Measurements from ENCODE around the gene SLC16A1.
"Not testable (repeated sequence)": the region's sequence is repeated elsewhere in the genome, so short reads cannot be mapped to it uniquely, and the experiment has no call there.

SLC16A1 gene, protein sequence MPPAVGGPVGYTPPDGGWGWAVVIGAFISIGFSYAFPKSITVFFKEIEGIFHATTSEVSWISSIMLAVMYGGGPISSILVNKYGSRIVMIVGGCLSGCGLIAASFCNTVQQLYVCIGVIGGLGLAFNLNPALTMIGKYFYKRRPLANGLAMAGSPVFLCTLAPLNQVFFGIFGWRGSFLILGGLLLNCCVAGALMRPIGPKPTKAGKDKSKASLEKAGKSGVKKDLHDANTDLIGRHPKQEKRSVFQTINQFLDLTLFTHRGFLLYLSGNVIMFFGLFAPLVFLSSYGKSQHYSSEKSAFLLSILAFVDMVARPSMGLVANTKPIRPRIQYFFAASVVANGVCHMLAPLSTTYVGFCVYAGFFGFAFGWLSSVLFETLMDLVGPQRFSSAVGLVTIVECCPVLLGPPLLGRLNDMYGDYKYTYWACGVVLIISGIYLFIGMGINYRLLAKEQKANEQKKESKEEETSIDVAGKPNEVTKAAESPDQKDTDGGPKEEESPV

DNA sequence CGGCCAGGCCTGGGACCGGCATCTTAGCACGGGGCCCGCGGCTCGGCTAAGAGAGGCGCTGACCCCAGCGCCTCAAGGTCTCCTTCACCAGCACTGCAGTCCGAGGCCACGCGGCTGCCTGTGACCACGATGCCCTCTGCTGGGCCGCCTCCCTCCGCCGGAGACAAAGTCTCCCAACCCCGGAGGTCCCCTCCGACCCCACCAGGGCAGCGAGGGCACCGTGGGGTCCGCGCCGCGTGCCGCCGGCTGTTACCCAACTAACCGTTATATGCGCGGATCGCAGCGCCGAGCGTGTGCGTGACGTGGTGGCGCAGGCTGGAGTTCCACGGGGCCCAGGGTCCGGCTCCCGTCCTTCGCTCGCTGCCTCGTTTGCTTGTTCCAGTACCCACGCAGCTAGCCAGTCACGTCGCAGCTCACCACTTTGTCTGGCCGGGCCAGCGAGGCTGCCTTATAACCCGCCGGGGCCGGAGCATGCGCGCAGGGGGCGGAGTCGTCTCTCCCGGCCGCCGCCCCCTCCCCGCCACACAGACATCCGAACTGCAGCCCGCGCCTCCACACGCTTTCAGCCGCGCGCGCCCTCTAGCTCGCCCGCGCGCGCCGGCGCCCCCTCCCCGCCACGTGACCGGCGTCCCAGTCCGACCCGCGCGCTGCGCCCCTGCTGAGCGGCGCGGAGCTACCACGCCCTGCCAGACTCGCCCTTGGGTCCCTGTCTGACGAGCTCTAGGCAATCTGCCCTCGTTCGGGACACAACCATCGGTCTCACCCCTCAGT is at the start of gene SLC16A1:
Gene SLC16A1 (minus strand): TSS at position 424 of the 771 bp plus-strand sequence. CDS start 26,888 bp downstream, outside the sequence.
- DNase-seq (ENCODE audit: low read depth) = peak; percentile 74

DNA sequence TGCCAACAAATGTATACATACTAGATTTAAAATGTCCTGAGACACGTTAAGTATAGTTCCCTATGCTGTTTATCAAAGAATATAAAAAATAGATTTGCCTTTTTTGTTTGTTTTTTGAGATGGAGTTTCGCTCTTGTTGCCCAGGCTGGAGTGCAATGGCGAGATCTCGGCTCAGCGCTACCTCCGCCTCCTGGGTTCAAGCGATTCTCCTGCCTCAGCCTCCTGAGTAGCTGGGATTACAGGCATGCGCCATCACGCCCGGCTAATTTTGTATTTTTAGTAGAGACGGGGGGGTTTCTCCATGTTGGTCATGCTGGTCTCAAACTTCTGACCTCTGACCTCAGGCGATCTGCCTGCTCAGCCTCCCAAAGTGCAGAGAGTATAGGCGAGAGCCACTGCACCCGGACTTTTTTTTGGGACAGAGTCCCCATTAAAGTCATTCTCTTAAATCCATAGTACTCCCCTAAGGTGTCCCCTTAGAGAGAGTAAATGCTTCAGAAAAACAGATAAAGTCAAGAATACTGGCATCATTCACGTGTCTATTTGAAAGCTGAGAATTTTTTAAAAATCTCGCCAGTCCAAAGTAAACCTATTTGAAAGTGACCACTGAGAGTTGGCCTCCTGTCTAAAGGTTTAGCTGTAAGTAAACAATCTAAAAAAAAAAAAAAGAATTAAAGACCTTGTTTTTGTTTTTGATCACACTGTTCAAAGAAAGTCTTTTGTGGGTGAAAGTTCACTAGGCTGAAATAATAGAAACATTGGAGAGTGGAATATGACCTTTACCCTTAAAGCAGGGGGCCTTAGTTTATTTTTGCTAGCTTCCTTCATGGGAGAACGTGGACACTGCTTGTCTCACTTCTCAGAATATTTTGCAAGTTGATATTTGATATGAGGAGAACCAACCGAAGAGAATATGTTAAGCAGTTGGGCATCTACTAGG is 48.0 kb upstream of the SLC16A1 start:
- DNase-seq (ENCODE audit: low read depth) = no peak

DNA sequence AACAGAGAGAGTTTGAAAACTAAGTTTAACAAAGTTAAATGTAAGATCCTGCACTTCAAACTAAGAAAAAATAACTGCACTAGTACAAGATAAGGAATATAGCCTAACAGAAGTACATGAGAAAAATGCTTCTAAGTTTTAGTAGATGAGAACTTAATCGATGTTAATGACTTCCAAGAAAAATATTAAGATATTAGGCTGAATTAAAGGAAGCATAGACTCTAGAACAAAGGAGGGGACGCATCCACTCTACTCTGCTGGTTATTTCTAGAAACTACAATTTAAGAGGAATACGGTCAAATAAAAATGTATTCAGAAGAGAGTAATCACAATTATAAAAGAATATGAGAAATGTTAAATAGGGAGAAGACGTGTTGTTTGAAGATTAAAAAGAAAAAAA is 46.3 kb upstream of the SLC16A1 start:
- DNase-seq (ENCODE audit: low read depth) = no peak

DNA sequence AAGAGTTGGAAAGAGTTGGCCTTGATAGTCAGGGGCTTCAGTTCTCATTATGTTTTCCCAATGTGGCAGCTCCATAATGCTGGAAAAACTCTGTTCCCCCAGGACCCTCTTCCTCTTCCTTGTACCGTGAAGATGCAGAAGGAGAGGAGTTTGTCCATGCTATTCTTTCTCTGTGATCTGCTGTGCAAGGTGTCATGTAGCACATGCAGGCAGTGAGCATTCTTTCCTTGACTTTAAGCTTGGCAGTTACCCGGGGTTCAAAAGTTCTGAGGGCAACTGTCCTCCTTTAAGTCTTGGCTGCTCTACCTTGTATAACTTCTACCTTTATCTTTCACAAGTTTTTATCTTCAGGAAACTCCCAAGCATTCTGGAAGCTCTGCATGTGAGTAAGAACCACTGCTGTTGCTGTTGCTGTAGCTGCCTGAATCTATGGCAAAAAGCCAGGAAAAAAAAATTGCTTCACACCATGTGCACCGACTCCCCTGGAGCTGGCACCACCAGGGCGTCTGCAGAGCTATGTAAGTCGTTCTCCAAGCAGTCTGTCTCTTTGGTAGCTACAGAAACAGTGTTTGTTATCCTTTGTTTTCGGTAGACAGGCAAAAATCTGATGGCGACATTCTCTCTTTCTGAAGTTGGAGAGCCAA is 42.7 kb upstream of the SLC16A1 start:
- DNase-seq (ENCODE audit: low read depth) = no peak

GRCh38 chr1:112997781-112998180 is 41.8 kb upstream of the SLC16A1 start:
- DNase-seq (ENCODE audit: low read depth) = no peak

- DNase-seq (ENCODE audit: low read depth) = no peak
These were observed 39.9 kb upstream of the SLC16A1 start for GRCh38 chr1:112995890-112996289.

GRCh38 chr1:112995021-112995420 is 39.0 kb upstream of the SLC16A1 start:
- DNase-seq (ENCODE audit: low read depth) = not testable (repeated sequence)

- DNase-seq (ENCODE audit: low read depth) = no peak
These were observed 36.8 kb upstream of the SLC16A1 start for GRCh38 chr1:112992780-112993179.

DNA sequence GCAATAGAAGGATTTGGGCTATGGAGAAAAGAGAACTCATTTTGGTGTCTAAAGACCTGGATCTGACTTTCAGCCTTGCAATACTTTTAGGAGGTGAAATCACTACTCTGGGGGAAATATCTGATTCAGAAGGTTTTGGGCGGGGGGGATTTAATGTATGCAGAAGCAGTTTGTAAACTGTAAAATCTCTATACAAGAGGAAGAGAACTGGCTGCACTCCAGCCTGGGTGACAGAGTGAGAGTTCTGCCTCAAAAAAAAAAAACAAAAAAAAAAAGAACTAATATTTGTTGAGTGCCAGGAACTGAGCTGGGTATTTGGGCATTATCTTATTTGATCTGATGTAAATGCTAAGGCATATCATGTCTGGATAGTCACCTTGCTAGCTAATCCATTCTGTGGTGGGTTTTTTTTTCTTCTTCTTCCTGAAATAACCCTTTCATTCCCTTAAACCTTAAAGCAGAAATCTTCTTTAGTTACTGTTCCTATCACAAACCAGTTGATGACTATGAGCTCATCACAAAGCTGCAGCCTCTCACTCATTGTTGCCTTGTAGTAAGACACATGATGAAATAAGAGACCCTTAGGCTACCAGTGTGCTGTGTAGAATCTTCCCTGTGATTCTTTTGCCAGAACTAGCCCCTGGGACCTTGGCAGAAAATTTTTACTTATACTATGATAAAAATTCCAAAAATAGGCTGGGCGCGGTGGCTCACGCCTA is 35.6 kb upstream of the SLC16A1 start:
- DNase-seq (ENCODE audit: low read depth) = no peak

- DNase-seq (ENCODE audit: low read depth) = no peak
These were observed 34.3 kb upstream of the SLC16A1 start for GRCh38 chr1:112990271-112990670.

- DNase-seq (ENCODE audit: low read depth) = no peak
These were observed 32.4 kb upstream of the SLC16A1 start for GRCh38 chr1:112988367-112988766.

- no peak for DNase-seq (ENCODE audit: low read depth)
These were observed 29.1 kb upstream of the SLC16A1 start for GRCh38 chr1:112985123-112985522.

DNA sequence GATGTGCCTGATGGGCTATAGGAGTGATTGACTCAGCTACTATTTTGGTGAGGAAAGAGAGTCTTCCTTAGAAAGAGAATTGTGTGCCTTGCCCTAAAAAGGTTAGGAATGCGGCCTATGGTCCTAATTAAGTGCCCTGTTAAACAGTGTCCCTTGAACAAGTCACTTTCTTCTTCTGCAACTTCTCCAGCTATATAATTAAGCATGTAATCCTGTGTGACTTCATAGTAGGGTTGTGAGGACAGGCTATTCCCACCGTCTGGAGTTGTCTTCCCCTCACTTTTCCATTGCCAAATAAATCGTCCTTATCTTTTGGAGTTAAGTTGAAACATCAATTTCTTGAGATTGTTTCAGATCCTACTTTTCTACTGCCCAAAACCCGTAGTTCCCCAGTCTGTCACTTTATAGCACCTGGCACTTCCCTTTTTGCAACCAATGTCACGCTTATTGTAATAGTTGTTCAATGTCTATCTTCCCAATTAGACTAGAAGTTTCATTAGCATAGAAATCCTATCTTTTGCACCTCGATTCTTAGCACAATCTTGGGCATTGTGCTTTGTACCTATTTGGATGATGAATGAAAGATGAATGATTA is 27.6 kb upstream of the SLC16A1 start:
- no peak for DNase-seq (ENCODE audit: low read depth)

DNA sequence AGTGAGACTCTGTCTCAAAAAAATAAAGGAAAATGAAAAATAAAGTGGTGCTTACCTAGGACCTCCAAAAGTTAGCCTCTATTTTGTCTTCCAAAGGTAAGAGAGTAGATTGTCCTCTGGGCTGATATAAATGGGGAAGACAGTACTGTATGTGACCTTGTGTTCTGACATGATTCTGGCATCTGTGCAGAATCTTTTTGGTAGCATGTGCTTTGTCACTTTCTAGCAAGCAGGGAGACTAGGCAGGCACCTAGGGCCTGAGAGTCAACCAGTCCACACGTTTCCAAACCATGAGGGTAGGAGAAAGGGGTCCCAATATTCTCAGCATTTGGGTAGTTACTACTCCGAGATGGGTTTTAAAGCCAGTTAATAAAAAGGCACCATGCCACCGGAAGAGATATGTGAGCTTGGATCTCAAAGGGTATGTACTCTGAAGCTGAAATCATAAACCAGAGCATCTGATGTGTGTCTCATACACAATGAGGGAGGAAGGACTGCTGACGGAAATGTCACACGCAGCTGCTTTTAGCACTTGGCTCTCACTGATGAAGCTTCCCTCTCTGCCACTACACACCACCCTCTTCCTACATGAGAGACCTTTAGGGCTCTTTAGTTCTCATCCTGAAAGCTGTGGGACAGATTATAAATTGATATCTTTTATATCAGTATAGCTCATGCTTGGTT is 27.0 kb upstream of the SLC16A1 start:
- no peak for DNase-seq (ENCODE audit: low read depth)

DNA sequence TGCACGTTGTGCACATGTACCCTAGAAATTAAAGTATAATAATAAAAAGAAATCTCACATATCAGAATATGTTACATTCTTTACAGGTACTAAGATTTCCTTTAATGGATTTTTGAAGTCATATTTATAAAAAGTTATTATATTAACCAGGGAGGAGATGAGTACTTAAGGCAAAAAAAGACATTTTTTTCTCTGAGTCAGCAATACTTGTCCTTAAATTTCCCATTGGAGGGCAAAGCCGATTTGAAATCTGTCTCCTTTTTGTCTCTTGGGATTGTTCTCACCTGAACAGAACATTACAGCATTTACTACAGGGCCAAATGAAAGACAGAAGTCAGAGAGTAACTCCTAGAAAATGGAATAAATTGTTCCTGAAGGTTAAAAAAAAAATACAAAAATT is 26.3 kb upstream of the SLC16A1 start:
- DNase-seq (ENCODE audit: low read depth) = no peak

- DNase-seq (ENCODE audit: low read depth) = not testable (repeated sequence)
These were observed 25.8 kb upstream of the SLC16A1 start for GRCh38 chr1:112981834-112982233.

- no peak for DNase-seq (ENCODE audit: low read depth)
These were observed 25.4 kb upstream of the SLC16A1 start for GRCh38 chr1:112981426-112981825.

- no peak for DNase-seq (ENCODE audit: low read depth)
These were observed 19.3 kb upstream of the SLC16A1 start for GRCh38 chr1:112975336-112975735.

DNA sequence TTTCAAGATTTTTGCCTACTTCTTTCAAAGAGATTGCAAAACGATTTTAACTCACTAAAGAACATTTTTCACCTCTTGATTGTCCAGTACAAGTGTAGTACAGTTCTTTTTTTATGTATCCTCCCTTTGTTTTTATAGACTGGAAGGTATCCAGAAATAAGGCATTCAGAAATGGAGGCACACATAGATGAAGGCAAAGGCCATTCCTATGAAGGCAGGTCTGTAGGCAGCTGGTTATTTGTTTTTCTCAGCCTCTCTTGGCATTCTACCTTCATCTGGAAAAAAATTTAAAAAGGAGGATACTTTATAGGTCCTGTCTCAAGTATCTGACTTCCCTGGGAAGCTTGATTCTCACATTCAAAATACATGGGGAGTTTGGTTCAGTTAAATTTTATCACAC is 18.6 kb upstream of the SLC16A1 start:
- DNase-seq (ENCODE audit: low read depth) = no peak

DNA sequence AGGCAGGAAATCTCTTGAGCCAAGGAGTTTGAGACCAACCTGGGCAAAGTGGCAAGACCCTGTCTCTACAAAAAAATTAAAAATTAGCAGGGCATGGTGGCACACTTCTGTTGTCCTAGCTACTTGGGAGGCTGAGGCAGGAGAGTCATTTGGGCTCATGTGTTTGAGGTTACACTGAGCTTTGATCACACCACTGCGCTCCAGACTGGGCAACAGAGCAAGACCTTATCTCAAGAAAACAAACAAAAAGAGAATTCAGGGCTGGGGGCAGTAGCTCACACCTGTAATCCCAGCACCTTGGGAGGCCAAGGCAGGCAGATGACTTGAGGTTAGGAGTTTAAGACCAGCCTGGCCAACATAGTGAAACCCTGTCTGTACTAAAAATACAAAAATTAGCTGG is 17.8 kb upstream of the SLC16A1 start:
- no peak for DNase-seq (ENCODE audit: low read depth)

All from HS-5 (cell line).